HCT116 (cell line): ENCODE results near the gene MED13L. TPM values are rescaled to one million over a fixed set of nuclear protein-coding genes. Genes with fewer than 3 reads are reported as not detected.

Experiments used
- ATAC-seq: fragments of 200-7000 bp; cut with Tn5 transposase; 2 replicates; pipeline ENCODE4 v1.9.1; 2020; ENCODE audit warnings: mild to moderate bottlenecking, moderate library complexity
- BruUV-seq: library from RNA; stranded (reverse); fragments of 400-500 nt; replicated peaks from 2 replicates; lab custom pipeline; 2021; lab: Mats Ljungman, UMichigan
- CTCF ChIA-PET: fragments of 300-600 bp; sonication (Branson Sonifier 250); formaldehyde crosslinking; loops from one replicate; lab custom pipeline; 2021; ENCODE audit warnings: antibody characterized with exemption; lab: Charles Lee
- POLR2A ChIA-PET: fragments of 300-600, 350-600 bp; sonication (Branson Sonifier 250); formaldehyde crosslinking; loops from one replicate; lab custom pipeline; 2021; ENCODE audit warnings: antibody characterized with exemption; lab: Charles Lee
- RAD21 ChIA-PET, 2 experiments: fragments of 300-600 bp; sonication (Branson Sonifier 250); formaldehyde crosslinking; loops; one replicate each; lab custom pipeline; 2023; ENCODE audit warnings: low total read pairs in 2 of 2; ENCODE audit not compliant: uncharacterized antibody in 2 of 2, unreplicated experiment in 2 of 2, low non-redundant PET in 1 of 2; lab: Charles Lee
- DNase-seq: peaks from one replicate; pipeline ENCODE4 v3.0.0-alpha.2; 2010; ENCODE audit warnings: low read depth, low spot score
- H2AFZ ChIP-seq: fragments of 200-600 bp; shearing (Covaris generic), sonication (generic); 2 replicates; pipeline ENCODE4 v1.6.1; 2017; ENCODE audit warnings: low read depth, mixed run types, mixed read lengths, antibody characterized with exemption, low read length; ENCODE audit not compliant: poor library complexity, severe bottlenecking
- H3K27ac ChIP-seq: 2 replicates; pipeline ENCODE4 v1.5.1; 2012; ENCODE audit warnings: low read depth, low read length
- H3K27me3 ChIP-seq: fragments of 200-600 bp; sonication (generic); 2 replicates; pipeline ENCODE4 v1.6.1; 2016; ENCODE audit warnings: mixed run types, low read length, mixed read lengths; ENCODE audit not compliant: insufficient read depth
- H3K36me3 ChIP-seq, 2 experiments: fragments of 200-500 bp in 1 of 2; fragments of 200-600 bp in 1 of 2; sonication (Bioruptor generic) in 1 of 2; sonication (generic) in 1 of 2; 2 replicates each; pipeline versions ENCODE4 v1.5.1 to v1.6.1; 2014 to 2016; ENCODE audit warnings: low read length in 2 of 2, inconsistent platforms in 1 of 2, mixed read lengths in 1 of 2, mixed run types in 1 of 2; ENCODE audit not compliant: insufficient read depth in 2 of 2, control insufficient read depth in 1 of 2
- H3K4me1 ChIP-seq, 2 experiments: fragments of 200-600 bp in 1 of 2; sonication (generic) in 1 of 2; 2 replicates each; pipeline versions ENCODE4 v1.5.1 to v1.6.1; 2012 to 2017; ENCODE audit warnings: low read length in 2 of 2, inconsistent platforms in 1 of 2, mild to moderate bottlenecking in 1 of 2, mixed read lengths in 1 of 2, mixed run types in 1 of 2, moderate library complexity in 1 of 2; ENCODE audit not compliant: insufficient read depth in 2 of 2, control insufficient read depth in 1 of 2
- H3K4me2 ChIP-seq: fragments of 200-600 bp; sonication (generic); 2 replicates; pipeline ENCODE4 v1.6.1; 2017; ENCODE audit warnings: mixed run types, low read length, mixed read lengths
- H3K4me3 ChIP-seq, 2 experiments: fragments of 200-600 bp in 1 of 2; sonication (generic) in 1 of 2; replicated peaks in 1 of 2; 2 replicates each; pipeline ENCODE4 v1.5.1; 2011 to 2016; ENCODE audit warnings: low read length in 2 of 2, control low read depth in 1 of 2, low read depth in 1 of 2, mild to moderate bottlenecking in 1 of 2, mixed read lengths in 1 of 2, mixed run types in 1 of 2
- H3K79me2 ChIP-seq: fragments of 200-600 bp; sonication (generic); 2 replicates; pipeline ENCODE4 v1.6.1; 2017; ENCODE audit warnings: mild to moderate bottlenecking, mixed run types, low read length, moderate library complexity, mixed read lengths; ENCODE audit not compliant: insufficient read depth
- H3K9ac ChIP-seq: fragments of 200-600 bp; sonication (generic); 2 replicates; pipeline ENCODE4 v1.6.1; 2016; ENCODE audit warnings: low read length, mixed read lengths
- H3K9me2 ChIP-seq: fragments of 200-600 bp; sonication (generic), shearing (Covaris generic); 2 replicates; pipeline ENCODE4 v1.6.1; 2017; ENCODE audit warnings: mixed run types, mild to moderate bottlenecking, moderate library complexity; ENCODE audit not compliant: insufficient read depth
- H3K9me3 ChIP-seq, 2 experiments: fragments of 200-500 bp in 1 of 2; fragments of 200-600 bp in 1 of 2; sonication (Bioruptor generic) in 1 of 2; sonication (generic) in 1 of 2; 2 replicates each; pipeline ENCODE4 v1.6.1; 2014 to 2017; ENCODE audit warnings: low read length in 2 of 2, mixed read lengths in 2 of 2, inconsistent platforms in 1 of 2, low read depth in 1 of 2, mild to moderate bottlenecking in 1 of 2, mixed run types in 1 of 2, moderate library complexity in 1 of 2; ENCODE audit not compliant: control insufficient read depth in 1 of 2, insufficient read depth in 1 of 2
- H4K20me1 ChIP-seq: fragments of 200-600 bp; sonication (generic), shearing (Covaris generic); 2 replicates; pipeline ENCODE4 v1.6.1; 2017; ENCODE audit warnings: mixed run types, mild to moderate bottlenecking, moderate library complexity; ENCODE audit not compliant: insufficient read depth
- ATF3 ChIP-seq: IDR thresholded peaks from 2 replicates; pipeline ENCODE4 v1.6.1; 2012
- CBX3 ChIP-seq: IDR thresholded peaks from 2 replicates; pipeline ENCODE4 v1.6.1; 2012; ENCODE audit warnings: low read depth
- CTCF ChIP-seq, 3 experiments: fragments of 200-600 bp in 1 of 3; sonication (generic) in 1 of 3; IDR thresholded peaks in 2 of 3; conservative IDR thresholded peaks in 1 of 3; 2 replicates each; pipeline ENCODE4 v1.5.1; 2012 to 2017; ENCODE audit warnings: low read depth in 2 of 3, low read length in 2 of 3, antibody characterized with exemption in 1 of 3, borderline replicate concordance in 1 of 3, control low read depth in 1 of 3, mild to moderate bottlenecking in 1 of 3, mixed read lengths in 1 of 3, mixed run types in 1 of 3, moderate library complexity in 1 of 3; ENCODE audit not compliant: insufficient read depth in 1 of 3
- EZH2phosphoT487 ChIP-seq: fragments of 200-600 bp; IDR thresholded peaks from 2 replicates; pipeline ENCODE4 v1.6.1; 2018; ENCODE audit warnings: antibody characterized with exemption, borderline replicate concordance
- JUND ChIP-seq: IDR thresholded peaks from 2 replicates; pipeline ENCODE4 v1.6.1; 2012
- MAX ChIP-seq: IDR thresholded peaks from 2 replicates; pipeline ENCODE4 v1.6.1; 2012
- POLR2AphosphoS5 ChIP-seq: IDR thresholded peaks from 2 replicates; pipeline ENCODE4 v1.6.1; 2011; ENCODE audit warnings: mild to moderate bottlenecking, low read depth, low read length, moderate library complexity
- RAD21 ChIP-seq: IDR thresholded peaks from 2 replicates; pipeline ENCODE4 v1.6.1; 2012; ENCODE audit warnings: low read depth, mild to moderate bottlenecking
- REST ChIP-seq: IDR thresholded peaks from 2 replicates; pipeline ENCODE4 v1.6.1; 2012; ENCODE audit warnings: low read depth
- SIN3A ChIP-seq: IDR thresholded peaks from 2 replicates; pipeline ENCODE4 v1.6.1; 2012; ENCODE audit warnings: low read depth
- SP1 ChIP-seq: IDR thresholded peaks from 2 replicates; pipeline ENCODE4 v1.6.1; 2012; ENCODE audit warnings: low read depth
- SRF ChIP-seq: IDR thresholded peaks from 2 replicates; pipeline ENCODE4 v1.6.1; 2012; ENCODE audit warnings: low read depth
- TCF7L2 ChIP-seq: IDR thresholded peaks from 2 replicates; pipeline ENCODE4 v1.7.0; 2011; ENCODE audit warnings: borderline replicate concordance, inconsistent platforms; ENCODE audit not compliant: insufficient read depth, insufficient read length; ENCODE audit errors: extremely low read depth
- ZFX ChIP-seq: fragments of 450-650 bp; IDR thresholded peaks from 2 replicates; pipeline ENCODE4 v1.6.1; 2017
- ZNF274 ChIP-seq: fragments of 200-500 bp; sonication (Bioruptor generic); IDR thresholded peaks from 2 replicates; pipeline ENCODE4 v1.6.1; 2014; ENCODE audit warnings: mild to moderate bottlenecking, low read depth, low read length, inconsistent platforms
- intact Hi-C: fragments of 100-400 bp; cut with micrococcal nuclease; formaldehyde crosslinking; loops from 2 replicates; pipeline ENCODE4 v1.10.0; 2022
- total RNA-seq: library from RNA; stranded (reverse); gene quantifications from one replicate; pipeline ENCODE4 v1.2.1, GENCODE V29; 2021; ENCODE audit not compliant: unreplicated experiment

The MED13L gene
- total RNA-seq, 1 experiment from 2014 or later: 176 TPM

- Histone ChIP-seq H4K20me1 (peaks cover 52% of the 10 kb centered on the region; the same call in 1 of the 2 replicates), H3K4me1 (no peaks in the 10 kb centered on the region; a peak in 1 of 4 replicates), H3K27ac (no peak overlapping the region), H3K9me2 (no peaks in the 10 kb centered on the region), H3K36me3 (no peaks in the 10 kb centered on the region; a peak in 1 of 4 replicates), H3K9ac (no peak overlapping the region), H3K4me3 (no peak overlapping the region), H3K27me3 (no peaks in the 10 kb centered on the region), H3K4me2 (no peak overlapping the region), H3K9me3 (no peaks in the 10 kb centered on the region), H2AFZ (no peak overlapping the region), H3K79me2 (peaks cover 100% of the 10 kb centered on the region)
- intact Hi-C loops: no loop called here
- BruUV-seq: no TSS peak
- CTCF ChIA-PET: no interaction called here
- RAD21 ChIA-PET: no interaction called here
- ATAC-seq (no peak), DNase-seq (no peak)
- POLR2A ChIA-PET: no interaction called here
- no peak for TF ChIP-seq SIN3A
- no peak for TF ChIP-seq CBX3
- no peak for TF ChIP-seq TCF7L2
- no peak for TF ChIP-seq JUND
- TF ChIP-seq SP1: no peak
- no peak for TF ChIP-seq ZNF274
- no peak for TF ChIP-seq ZFX
- TF ChIP-seq POLR2AphosphoS5: no peak
- no peak for TF ChIP-seq REST
- no peak for TF ChIP-seq EZH2phosphoT487
- no peak for TF ChIP-seq CTCF (IDR thresholded peaks at IDR 0.05 in 2 of 3, conservative IDR thresholded peaks at IDR 0.05 in 1 of 3; ENCODE audit: borderline replicate concordance in 1 of 3, insufficient read depth in 1 of 3, low read depth in 2 of 3, low read length in 2 of 3)
- TF ChIP-seq SRF: no peak
- no peak for TF ChIP-seq RAD21
- no peak for TF ChIP-seq MAX
- no peak for TF ChIP-seq ATF3
These were observed 185.3 kb downstream of the MED13L start for GRCh38 chr12:116092162-116092561.
